Measurements from ENCODE around the gene HIP1R. TPM values are rescaled to one million over a fixed set of nuclear protein-coding genes. Genes with fewer than 3 reads are reported as not detected.

The HIP1R gene
- total and polyA plus RNA-seq, 10 of the 15 experiments (the other 5 are each of a cell fraction or from before 2014, with no cell fraction given) = 0.18 to 27.7 (median 11.7) TPM

GRCh38 chr12:122827258-122827657 is 8.0 kb upstream of the HIP1R start:
- H3K36me3 ChIP-seq (ENCODE audit: control insufficient read depth in 2 of 2, insufficient read depth in 2 of 2, low read length in 1 of 2) = no peaks in the 10 kb centered on the region
- H2AFZ ChIP-seq (ENCODE audit: control insufficient read depth, low read depth, low read length) = no peak overlapping the region
- FAIRE-seq (peak; percentile 75), ATAC-seq (peak; percentile 84), DNase-seq (ENCODE audit: low read depth, low spot score) (no peak)
- H3K4me1 ChIP-seq (ENCODE audit: control insufficient read depth, insufficient read depth, low read length) = no peaks in the 10 kb centered on the region
- 16% methylated on average over 5 of the region's 5 CpGs for WGBS (ENCODE audit: insufficient coverage, insufficient replicate concordance, low lambda C conversion rate, missing lambda C conversion rate)
- no peaks in the 10 kb centered on the region for H4K20me1 ChIP-seq (ENCODE audit: control insufficient read depth, insufficient read depth)
- in situ Hi-C loops (cut with MboI) = no loop called here
- intact Hi-C loops (cut with micrococcal nuclease; ENCODE audit: unreplicated experiment) = no loop called here
- no peaks in the 10 kb centered on the region for H3K79me2 ChIP-seq (ENCODE audit: control insufficient read depth, insufficient read depth, low read length)
- BruUV-seq (replicated peaks) = no TSS peak
- H3K9ac ChIP-seq (ENCODE audit: control insufficient read depth, insufficient read depth, low read length) = no peak overlapping the region
- RAD21 ChIA-PET (ENCODE audit: unreplicated experiment) = interaction anchor here (1.4 to 2.2 kb wide), 2 partner anchors 9 to 33 kb away, joined by 5 read pairs; no protein-coding TSS in a partner anchor
- CTCF ChIA-PET = interaction anchor here (0.9 to 4.0 kb wide), 4 partner anchors 12 to 34 kb away, joined by 3 to 36 read pairs (median 4); no protein-coding TSS in a partner anchor
- no peaks in the 10 kb centered on the region for H3K9me3 ChIP-seq (replicated peaks; ENCODE audit: control insufficient read depth, insufficient read depth, low read length)
- no peak overlapping the region for H3K27ac ChIP-seq (ENCODE audit: control insufficient read depth, insufficient read depth)
- H3K27me3 ChIP-seq (replicated peaks in 1 of 2; ENCODE audit: control insufficient read depth in 2 of 2, insufficient read depth in 2 of 2, low read length in 1 of 2) = peaks cover 0 to 6% of the 10 kb centered on the region in 2 experiments; a peak in 1 of 4 replicates
- no peak overlapping the region for H3K4me2 ChIP-seq (ENCODE audit: control insufficient read depth, insufficient read depth)
- POLR2A ChIA-PET = interaction anchor here (0.5 to 1.8 kb wide), 2 partner anchors 19 to 398 kb away, joined by 3 to 5 read pairs; no protein-coding TSS in a partner anchor
- H3K4me3 ChIP-seq = no peak overlapping the region
- SMC1A ChIA-PET (ENCODE audit: uncharacterized antibody, unreplicated experiment) = interaction anchor here (0.7 to 1.1 kb wide), 5 partner anchors 9 to 835 kb away, joined by 3 read pairs; no protein-coding TSS in a partner anchor
- TF ChIP-seq SPI1 (IDR thresholded peaks at IDR 0.05; ENCODE audit: borderline replicate concordance, insufficient read depth, low read depth, low read length) = no peak
- 0 out of 2 replicates have a peak, but pooled peaks have one; percentile 26 for TF ChIP-seq DPF2 (IDR thresholded peaks at IDR 0.05)
- no peak for TF ChIP-seq SUZ12 (IDR thresholded peaks at IDR 0.05; ENCODE audit: unreplicated experiment)
- TF ChIP-seq BCL11A (IDR thresholded peaks at IDR 0.05; ENCODE audit: low read depth, low read length) = peak; percentile 40; the same call in 1 of the 2 replicates
- TF ChIP-seq ATF3 (IDR thresholded peaks at IDR 0.05; ENCODE audit: borderline replicate concordance, extremely low read depth, low read depth, low read length) = no peak
- no peak for TF ChIP-seq ASH2L (IDR thresholded peaks at IDR 0.05; ENCODE audit: borderline replicate concordance, low read depth)
- TF ChIP-seq IKZF1 (conservative IDR thresholded peaks at IDR 0.05) = 0 out of 2 replicates have a peak, but pooled peaks have one; percentile 22
- no peak for TF ChIP-seq CBX5 (IDR thresholded peaks at IDR 0.05; ENCODE audit: low read depth)
- TF ChIP-seq YBX1 (IDR thresholded peaks at IDR 0.05) = no peak
- TF ChIP-seq NFIC (IDR thresholded peaks at IDR 0.05; ENCODE audit: low read depth, low read length) = no peak
- TF ChIP-seq, protein P1, sequence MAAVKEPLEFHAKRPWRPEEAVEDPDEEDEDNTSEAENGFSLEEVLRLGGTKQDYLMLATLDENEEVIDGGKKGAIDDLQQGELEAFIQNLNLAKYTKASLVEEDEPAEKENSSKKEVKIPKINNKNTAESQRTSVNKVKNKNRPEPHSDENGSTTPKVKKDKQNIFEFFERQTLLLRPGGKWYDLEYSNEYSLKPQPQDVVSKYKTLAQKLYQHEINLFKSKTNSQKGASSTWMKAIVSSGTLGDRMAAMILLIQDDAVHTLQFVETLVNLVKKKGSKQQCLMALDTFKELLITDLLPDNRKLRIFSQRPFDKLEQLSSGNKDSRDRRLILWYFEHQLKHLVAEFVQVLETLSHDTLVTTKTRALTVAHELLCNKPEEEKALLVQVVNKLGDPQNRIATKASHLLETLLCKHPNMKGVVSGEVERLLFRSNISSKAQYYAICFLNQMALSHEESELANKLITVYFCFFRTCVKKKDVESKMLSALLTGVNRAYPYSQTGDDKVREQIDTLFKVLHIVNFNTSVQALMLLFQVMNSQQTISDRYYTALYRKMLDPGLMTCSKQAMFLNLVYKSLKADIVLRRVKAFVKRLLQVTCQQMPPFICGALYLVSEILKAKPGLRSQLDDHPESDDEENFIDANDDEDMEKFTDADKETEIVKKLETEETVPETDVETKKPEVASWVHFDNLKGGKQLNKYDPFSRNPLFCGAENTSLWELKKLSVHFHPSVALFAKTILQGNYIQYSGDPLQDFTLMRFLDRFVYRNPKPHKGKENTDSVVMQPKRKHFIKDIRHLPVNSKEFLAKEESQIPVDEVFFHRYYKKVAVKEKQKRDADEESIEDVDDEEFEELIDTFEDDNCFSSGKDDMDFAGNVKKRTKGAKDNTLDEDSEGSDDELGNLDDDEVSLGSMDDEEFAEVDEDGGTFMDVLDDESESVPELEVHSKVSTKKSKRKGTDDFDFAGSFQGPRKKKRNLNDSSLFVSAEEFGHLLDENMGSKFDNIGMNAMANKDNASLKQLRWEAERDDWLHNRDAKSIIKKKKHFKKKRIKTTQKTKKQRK (IDR thresholded peaks at IDR 0.05; ENCODE audit: low read depth, low read length) = no peak
- no peak for TF ChIP-seq JUND (IDR thresholded peaks at IDR 0.05; ENCODE audit: low read depth, low read length)
- TF ChIP-seq MEF2B (IDR thresholded peaks at IDR 0.05; ENCODE audit: partially characterized antibody, poor library complexity, severe bottlenecking) = peak; percentile 32
- no peak for TF ChIP-seq NFXL1 (IDR thresholded peaks at IDR 0.05; ENCODE audit: borderline replicate concordance)
- TF ChIP-seq, protein P2, sequence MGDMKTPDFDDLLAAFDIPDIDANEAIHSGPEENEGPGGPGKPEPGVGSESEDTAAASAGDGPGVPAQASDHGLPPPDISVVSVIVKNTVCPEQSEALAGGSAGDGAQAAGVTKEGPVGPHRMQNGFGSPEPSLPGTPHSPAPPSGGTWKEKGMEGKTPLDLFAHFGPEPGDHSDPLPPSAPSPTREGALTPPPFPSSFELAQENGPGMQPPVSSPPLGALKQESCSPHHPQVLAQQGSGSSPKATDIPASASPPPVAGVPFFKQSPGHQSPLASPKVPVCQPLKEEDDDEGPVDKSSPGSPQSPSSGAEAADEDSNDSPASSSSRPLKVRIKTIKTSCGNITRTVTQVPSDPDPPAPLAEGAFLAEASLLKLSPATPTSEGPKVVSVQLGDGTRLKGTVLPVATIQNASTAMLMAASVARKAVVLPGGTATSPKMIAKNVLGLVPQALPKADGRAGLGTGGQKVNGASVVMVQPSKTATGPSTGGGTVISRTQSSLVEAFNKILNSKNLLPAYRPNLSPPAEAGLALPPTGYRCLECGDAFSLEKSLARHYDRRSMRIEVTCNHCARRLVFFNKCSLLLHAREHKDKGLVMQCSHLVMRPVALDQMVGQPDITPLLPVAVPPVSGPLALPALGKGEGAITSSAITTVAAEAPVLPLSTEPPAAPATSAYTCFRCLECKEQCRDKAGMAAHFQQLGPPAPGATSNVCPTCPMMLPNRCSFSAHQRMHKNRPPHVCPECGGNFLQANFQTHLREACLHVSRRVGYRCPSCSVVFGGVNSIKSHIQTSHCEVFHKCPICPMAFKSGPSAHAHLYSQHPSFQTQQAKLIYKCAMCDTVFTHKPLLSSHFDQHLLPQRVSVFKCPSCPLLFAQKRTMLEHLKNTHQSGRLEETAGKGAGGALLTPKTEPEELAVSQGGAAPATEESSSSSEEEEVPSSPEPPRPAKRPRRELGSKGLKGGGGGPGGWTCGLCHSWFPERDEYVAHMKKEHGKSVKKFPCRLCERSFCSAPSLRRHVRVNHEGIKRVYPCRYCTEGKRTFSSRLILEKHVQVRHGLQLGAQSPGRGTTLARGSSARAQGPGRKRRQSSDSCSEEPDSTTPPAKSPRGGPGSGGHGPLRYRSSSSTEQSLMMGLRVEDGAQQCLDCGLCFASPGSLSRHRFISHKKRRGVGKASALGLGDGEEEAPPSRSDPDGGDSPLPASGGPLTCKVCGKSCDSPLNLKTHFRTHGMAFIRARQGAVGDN (IDR thresholded peaks at IDR 0.05) = no peak
- no peak for TF ChIP-seq SMARCA5 (IDR thresholded peaks at IDR 0.05)
- no peak for TF ChIP-seq YY1 (IDR thresholded peaks at IDR 0.05; ENCODE audit: low read depth, low read length)
- no peak for TF ChIP-seq SUPT20H (IDR thresholded peaks at IDR 0.05; ENCODE audit: borderline replicate concordance, control insufficient read depth, low read depth, low read length)

Measured in GM12878 (cell line).